SKM-1 treated with dmso at 0.1 percent for 144 hours (cell line): ENCODE results near the gene FAM53A.

Experiments
- DNase-seq: peaks from one replicate; lab custom pipeline; 2025; ENCODE audit not compliant: unreplicated experiment; lab: John Stamatoyannopoulos, UW

FAM53A gene

GRCh38 chr4:1595789-1596325 lies 88.3 kb downstream of the FAM53A start:
- no peak for DNase-seq

GRCh38 chr4:1594871-1595788 lies 89.0 kb downstream of the FAM53A start:
- no peak for DNase-seq

DNA sequence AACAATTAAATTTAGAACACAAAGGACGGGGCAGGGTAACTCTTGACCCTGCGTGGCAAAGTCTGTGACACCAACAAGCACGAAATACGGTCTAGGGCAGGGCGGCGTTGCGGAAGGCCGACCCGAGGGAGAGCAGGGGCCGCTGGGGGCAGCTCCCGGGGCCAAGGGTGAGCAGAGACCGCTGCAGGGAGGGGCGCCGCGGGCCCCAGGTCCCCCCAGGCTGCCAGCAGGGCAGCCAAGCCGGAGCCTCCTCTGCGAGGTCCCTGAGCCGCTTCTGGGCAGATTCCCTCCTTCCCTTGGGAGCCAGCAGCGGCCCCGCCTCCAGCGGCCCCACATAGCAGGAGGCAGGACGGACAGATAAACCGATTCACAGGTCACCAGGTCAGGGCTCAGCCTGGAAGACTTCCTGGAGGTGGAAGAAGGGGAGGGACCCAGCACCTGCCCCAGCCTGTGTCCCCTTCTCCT lies 90.2 kb downstream of the FAM53A start:
- no peak for DNase-seq

DNA sequence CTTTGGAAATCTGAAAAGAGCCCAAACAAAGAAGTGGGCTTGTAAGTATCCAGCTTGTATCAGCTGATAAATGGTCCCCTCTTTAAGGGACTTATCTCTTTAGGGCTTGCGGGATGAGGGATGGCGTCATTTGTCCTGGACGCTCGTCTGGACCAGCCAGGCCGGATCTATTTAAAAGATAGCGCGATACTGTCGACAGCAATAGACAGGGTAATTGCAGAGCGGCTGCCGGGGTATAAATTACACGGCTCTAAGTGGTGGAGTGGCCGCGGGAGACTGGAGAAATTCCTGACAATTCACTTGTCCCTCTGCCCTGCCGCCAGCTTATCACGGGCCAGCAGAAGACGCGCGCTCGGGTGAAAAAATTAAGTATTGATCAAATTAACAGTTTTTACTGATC lies 90.7 kb downstream of the FAM53A start:
- DNase-seq: no peak

- no peak for DNase-seq
Measured at GRCh38 chr4:1592709-1593417, 91.2 kb downstream of the FAM53A start.

GRCh38 chr4:1592068-1592708 lies 91.9 kb downstream of the FAM53A start:
- no peak for DNase-seq

DNA sequence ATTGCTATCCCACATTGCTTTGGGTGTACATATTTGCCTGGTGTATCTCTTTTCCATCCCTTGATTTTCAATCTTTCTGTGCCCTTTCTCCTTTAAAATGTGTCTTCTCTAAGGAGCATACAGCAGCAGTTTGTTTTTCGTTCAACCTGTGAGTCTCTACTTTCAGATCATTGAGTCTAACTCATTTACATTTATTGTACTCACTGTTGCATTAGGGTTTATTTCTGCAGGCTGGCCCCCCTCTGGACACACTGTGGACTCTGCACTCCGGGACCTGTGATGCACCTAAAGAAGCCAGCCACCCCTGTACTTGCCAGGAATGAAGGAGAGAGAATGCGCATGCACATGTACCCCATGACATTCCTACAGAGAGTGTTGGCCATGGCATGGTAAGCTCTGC lies 93.0 kb downstream of the FAM53A start:
- no peak for DNase-seq

DNA sequence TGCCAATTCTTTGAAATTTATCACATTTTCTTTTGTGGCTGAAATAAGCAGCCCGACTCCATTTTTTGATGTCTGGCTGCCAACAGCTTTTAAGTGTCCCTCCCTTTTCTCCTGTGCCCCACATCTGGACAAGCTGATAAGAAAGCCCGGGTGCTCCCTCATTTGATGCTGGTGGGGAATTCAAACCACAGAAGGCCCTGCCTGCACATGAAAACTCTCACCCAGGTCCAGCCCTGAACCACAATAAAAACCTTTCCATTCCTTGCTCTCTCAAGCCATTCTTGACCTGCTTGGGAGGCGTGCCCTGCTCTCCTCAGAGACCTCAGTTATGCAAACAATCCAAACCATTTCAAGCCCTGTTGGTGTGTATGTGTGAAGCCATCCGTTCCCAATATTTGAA lies 93.9 kb downstream of the FAM53A start:
- no peak for DNase-seq
